Neuronal stem cell (in vitro differentiated cells): ENCODE data around the gene LRRC4B.

Experiments
- DNase-seq: peaks from one replicate; pipeline ENCODE4 v3.0.0-alpha.2; 2013; ENCODE audit warnings: low spot score
- H2AFZ ChIP-seq: one replicate; pipeline ENCODE4 v1.6.1; 2013; ENCODE audit warnings: mild to moderate bottlenecking, low read length, inconsistent platforms
- H2AK5ac ChIP-seq: 2 replicates; pipeline ENCODE4 v1.6.1; 2013; ENCODE audit warnings: low read depth, mild to moderate bottlenecking, inconsistent platforms, low read length, moderate library complexity, mixed read lengths
- H2BK120ac ChIP-seq: 2 replicates; pipeline ENCODE4 v1.6.1; 2013; ENCODE audit warnings: low read depth, mild to moderate bottlenecking, inconsistent platforms, low read length, moderate library complexity, mixed read lengths
- H2BK12ac ChIP-seq: one replicate; pipeline ENCODE4 v1.6.1; 2013; ENCODE audit warnings: low read length, inconsistent platforms
- H2BK15ac ChIP-seq: 2 replicates; pipeline ENCODE4 v1.6.1; 2013; ENCODE audit warnings: mild to moderate bottlenecking, low read length, inconsistent platforms, mixed read lengths
- H2BK5ac ChIP-seq: one replicate; pipeline ENCODE4 v1.6.1; 2013; ENCODE audit warnings: inconsistent platforms, mild to moderate bottlenecking, low read length, moderate library complexity
- H3K14ac ChIP-seq: one replicate; pipeline ENCODE4 v1.6.1; 2013; ENCODE audit warnings: low read length, inconsistent platforms
- H3K18ac ChIP-seq: 2 replicates; pipeline ENCODE4 v1.6.1; 2013; ENCODE audit warnings: low read length, inconsistent platforms
- H3K23ac ChIP-seq: 2 replicates; pipeline ENCODE4 v1.6.1; 2013; ENCODE audit warnings: low read depth, mild to moderate bottlenecking, mixed read lengths, low read length, inconsistent platforms; ENCODE audit not compliant: poor library complexity
- H3K27ac ChIP-seq: replicated peaks from 3 replicates; pipeline ENCODE4 v1.5.1; 2013; ENCODE audit warnings: low read length, inconsistent platforms
- H3K27me3 ChIP-seq, 3 experiments: 2 replicates each; pipeline ENCODE4 v1.6.1; 2013; ENCODE audit warnings: low read length in 3 of 3, mild to moderate bottlenecking in 2 of 3, inconsistent platforms in 1 of 3, low read depth in 1 of 3, mixed read lengths in 1 of 3, moderate library complexity in 1 of 3; ENCODE audit not compliant: control insufficient read depth in 3 of 3, insufficient read depth in 3 of 3
- H3K36me3 ChIP-seq, 2 donors: replicated peaks in 1 of 2; 2 replicates each; pipeline ENCODE4 v1.6.1; 2013; ENCODE audit warnings: low read length in 2 of 2; ENCODE audit not compliant: control insufficient read depth in 2 of 2, insufficient read depth in 2 of 2
- H3K4ac ChIP-seq: 2 replicates; pipeline ENCODE4 v1.6.1; 2013; ENCODE audit warnings: inconsistent platforms, mild to moderate bottlenecking, low read length, moderate library complexity
- H3K4me1 ChIP-seq, 2 donors: 1 replicate in 1 of 2; 2 replicates in 1 of 2; pipeline ENCODE4 v1.6.1; 2013; ENCODE audit warnings: low read length in 2 of 2, low read depth in 1 of 2; ENCODE audit not compliant: control insufficient read depth in 2 of 2, insufficient read depth in 1 of 2
- H3K4me2 ChIP-seq: one replicate; pipeline ENCODE4 v1.6.1; 2013; ENCODE audit warnings: mild to moderate bottlenecking, low read length, inconsistent platforms; ENCODE audit not compliant: insufficient read depth, poor library complexity, severe bottlenecking
- H3K4me3 ChIP-seq, 2 donors: 2 replicates each; pipeline ENCODE4 v1.5.1; 2013; ENCODE audit warnings: low read length in 2 of 2, mild to moderate bottlenecking in 2 of 2, inconsistent platforms in 1 of 2, moderate library complexity in 1 of 2
- H3K79me1 ChIP-seq: one replicate; pipeline ENCODE4 v1.6.1; 2013; ENCODE audit warnings: low read depth, mild to moderate bottlenecking, inconsistent platforms, low read length, moderate library complexity
- H3K9ac ChIP-seq: one replicate; pipeline ENCODE4 v1.6.1; 2013; ENCODE audit warnings: mild to moderate bottlenecking, low read depth, low read length, inconsistent platforms; ENCODE audit not compliant: poor library complexity
- H3K9me3 ChIP-seq, 2 donors: replicated peaks in 1 of 2; 2 replicates each; pipeline versions ENCODE3 to v1.6.1; 2013; ENCODE audit warnings: low read length in 2 of 2, mild to moderate bottlenecking in 2 of 2, inconsistent platforms in 1 of 2, low read depth in 1 of 2, mixed read lengths in 1 of 2, moderate library complexity in 1 of 2; ENCODE audit not compliant: control insufficient read depth in 2 of 2, insufficient read depth in 1 of 2
- H4K8ac ChIP-seq: one replicate; pipeline ENCODE4 v1.6.1; 2013; ENCODE audit warnings: low read depth, mild to moderate bottlenecking, inconsistent platforms, low read length, moderate library complexity
- H4K91ac ChIP-seq: one replicate; pipeline ENCODE4 v1.6.1; 2013; ENCODE audit warnings: low read length, low read depth, mild to moderate bottlenecking, inconsistent platforms; ENCODE audit not compliant: poor library complexity
- WGBS, 2 donors: extraction: QIAGEN DNeasy Blood & Tissue Kit; methylation state at CpG; one replicate each; pipeline ENCODE4 v1.1.7; 2013; ENCODE audit warnings: missing lambda C conversion rate in 2 of 2, mixed read lengths in 1 of 2; ENCODE audit not compliant: insufficient read length in 2 of 2, insufficient replicate concordance in 1 of 2; ENCODE audit errors: extremely low coverage in 2 of 2; 5-methylcytosine and 5-hydroxymethylcytosine counted together

The LRRC4B gene

GRCh38 chr19:50486823-50487515, 81.3 kb downstream of the LRRC4B start:
- Histone ChIP-seq H2BK15ac (no peak overlapping the region), H3K4me2 (no peak overlapping the region)
- no CpG with 5 or more reads among the region's 18 CpGs for WGBS, 2 donors

GRCh38 chr19:50485284-50485955, 82.8 kb downstream of the LRRC4B start:
- H3K79me1 ChIP-seq, result no peaks in the 10 kb centered on the region
- H3K4me1 ChIP-seq, result peaks cover 6 to 10% of the 10 kb centered on the region in 2 donors
- no peak for DNase-seq
- H3K27me3 ChIP-seq, result peaks cover 0 to 25% (median 0%) of the 10 kb centered on the region in 3 experiments
- H2AFZ ChIP-seq, result no peak overlapping the region
- H2AK5ac ChIP-seq, result no peak overlapping the region
- H2BK12ac ChIP-seq, result no peak overlapping the region
- H3K27ac ChIP-seq, result no peak overlapping the region
- peaks cover 14 to 22% of the 10 kb centered on the region in 2 donors for H3K9me3 ChIP-seq
- no CpG with 5 or more reads among the region's 10 CpGs for WGBS, 2 donors
- H3K14ac ChIP-seq, result no peak overlapping the region
- peaks cover 4 to 20% of the 10 kb centered on the region in 2 donors for H3K36me3 ChIP-seq
- no peak overlapping the region for H3K4me2 ChIP-seq
- no peak overlapping the region for H4K91ac ChIP-seq
- H3K18ac ChIP-seq, result peak overlapping the region; percentile 38
- H2BK15ac ChIP-seq, result no peak overlapping the region
- no peak overlapping the region for H3K4ac ChIP-seq
- H2BK120ac ChIP-seq, result no peak overlapping the region
- H3K23ac ChIP-seq, result no peak overlapping the region
- H4K8ac ChIP-seq, result no peak overlapping the region
- H2BK5ac ChIP-seq, result no peak overlapping the region
- no peak overlapping the region for H3K4me3 ChIP-seq
- H3K9ac ChIP-seq, result no peak overlapping the region

More at GRCh38 chr19:50486823-50487515, 81.3 kb downstream of the LRRC4B start:
- Histone ChIP-seq H2AFZ (no peak overlapping the region), H2AK5ac (peak overlapping the region; percentile 77), H2BK120ac (no peak overlapping the region), H3K36me3 (peaks cover 4 to 13% of the 10 kb centered on the region in 2 donors), H3K23ac (peak overlapping the region; percentile 37), H2BK5ac (peak overlapping the region; percentile 83), H2BK12ac (no peak overlapping the region), H3K9me3 (peaks cover 16 to 27% of the 10 kb centered on the region in 2 donors), H3K18ac (peak overlapping the region; percentile 67), H3K4me3 (no peak overlapping the region), H3K14ac (peak overlapping the region; percentile 47), H3K4me1 (peaks cover 16% of the 10 kb centered on the region in 2 donors), H3K4ac (no peak overlapping the region), H3K9ac (no peak overlapping the region), H4K91ac (no peak overlapping the region), H4K8ac (no peak overlapping the region), H3K79me1 (no peaks in the 10 kb centered on the region), H3K27me3 (peaks cover 0 to 38% (median 5%) of the 10 kb centered on the region in 3 experiments), H3K27ac (no peak overlapping the region)
- DNase-seq, result no peak

DNA sequence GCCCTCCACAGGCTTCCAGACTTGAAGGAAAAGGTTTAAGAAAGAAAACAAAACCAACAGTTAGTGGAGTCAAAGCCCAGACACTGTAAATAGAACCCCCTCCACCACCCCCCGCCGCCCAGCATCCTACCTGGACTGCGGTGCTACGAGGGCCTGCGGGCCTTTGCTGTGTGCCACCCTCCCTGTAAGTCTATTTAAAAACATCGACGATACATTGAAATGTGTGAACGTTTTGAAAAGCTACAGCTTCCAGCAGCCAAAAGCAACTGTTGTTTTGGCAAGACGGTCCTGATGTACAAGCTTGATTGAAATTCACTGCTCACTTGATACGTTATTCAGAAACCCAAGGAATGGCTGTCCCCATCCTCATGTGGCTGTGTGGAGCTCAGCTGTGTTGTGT, 85.3 kb downstream of the LRRC4B start:
- Histone ChIP-seq H4K91ac (no peak overlapping the region), H3K9me3 (peaks cover 19 to 39% of the 10 kb centered on the region in 2 donors), H2BK5ac (no peak overlapping the region), H3K23ac (no peak overlapping the region), H2AK5ac (no peak overlapping the region), H3K9ac (no peak overlapping the region), H3K4me2 (no peak overlapping the region), H2BK15ac (no peak overlapping the region), H3K4me3 (no peak overlapping the region), H3K27me3 (peaks cover 0 to 7% (median 0%) of the 10 kb centered on the region in 3 experiments), H3K4me1 (no peaks in the 10 kb centered on the region), H3K36me3 (peaks cover 18 to 39% of the 10 kb centered on the region in 2 donors), H2BK120ac (no peak overlapping the region), H3K27ac (no peak overlapping the region), H4K8ac (no peak overlapping the region), H3K79me1 (peaks cover 5% of the 10 kb centered on the region), H2BK12ac (no peak overlapping the region), H3K18ac (no peak overlapping the region), H3K4ac (no peak overlapping the region), H2AFZ (no peak overlapping the region), H3K14ac (no peak overlapping the region)
- WGBS, 2 donors, result no CpG with 5 or more reads among the region's 10 CpGs
- no peak for DNase-seq

DNA sequence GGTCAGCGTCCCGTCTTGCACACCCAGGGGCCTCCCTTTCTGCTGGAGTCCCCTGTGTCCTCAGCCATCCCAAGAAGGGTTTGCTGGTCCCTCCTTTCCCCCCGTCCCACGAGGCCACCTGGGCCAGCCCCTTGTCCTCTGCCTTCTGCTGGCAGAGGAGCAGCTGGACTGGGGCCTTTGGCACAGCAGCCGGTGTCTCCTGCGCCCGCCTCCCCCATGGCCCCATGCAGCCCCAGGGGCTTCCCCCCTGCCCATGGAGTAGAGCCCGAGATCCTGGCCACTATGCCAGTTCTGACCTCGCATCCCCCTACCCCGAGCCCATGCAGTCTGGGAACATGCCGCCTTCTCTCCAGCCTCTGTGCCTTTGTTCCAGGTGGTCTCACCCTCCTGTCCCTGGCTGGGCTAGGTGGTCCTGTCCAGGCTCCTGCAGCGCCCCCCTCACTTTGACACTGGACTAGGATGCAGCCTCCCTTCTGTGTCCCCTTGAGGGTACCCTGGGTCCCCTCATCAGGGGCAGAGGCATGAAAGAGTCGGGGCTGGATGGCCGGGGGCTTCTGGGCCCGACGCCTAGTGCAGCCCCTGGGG, 85.9 kb downstream of the LRRC4B start:
- Histone ChIP-seq H2AK5ac (no peak overlapping the region), H3K18ac (no peak overlapping the region), H3K36me3 (peaks cover 18 to 39% of the 10 kb centered on the region in 2 donors), H3K4ac (no peak overlapping the region), H3K14ac (no peak overlapping the region), H3K9me3 (peaks cover 19 to 43% of the 10 kb centered on the region in 2 donors), H2BK15ac (no peak overlapping the region), H4K91ac (no peak overlapping the region), H2BK120ac (no peak overlapping the region), H2AFZ (no peak overlapping the region), H3K27ac (no peak overlapping the region), H3K23ac (no peak overlapping the region), H2BK5ac (no peak overlapping the region), H3K79me1 (peaks cover 5% of the 10 kb centered on the region), H3K4me2 (no peak overlapping the region), H3K4me3 (no peak overlapping the region), H3K27me3 (peaks cover 0 to 3% (median 0%) of the 10 kb centered on the region in 3 experiments), H3K4me1 (no peaks in the 10 kb centered on the region), H3K9ac (no peak overlapping the region), H4K8ac (no peak overlapping the region), H2BK12ac (no peak overlapping the region)
- WGBS, 2 donors, result no CpG with 5 or more reads among the region's 16 CpGs
- no peak for DNase-seq
